Left ventricle myocardium inferior (tissue), 1 donor: ENCODE data around the gene PFDN1. TPM values are rescaled to one million over a fixed set of nuclear protein-coding genes. Genes with fewer than 3 reads are reported as not detected.

Experiments
- DNase-seq: peaks from one replicate; pipeline ENCODE4 v3.0.0-alpha.2; 2020
- H3K27ac ChIP-seq: fragments of 200-600 bp; replicated peaks from 2 replicates; pipeline ENCODE4 v1.8.0; 2021
- H3K27me3 ChIP-seq: fragments of 200-600 bp; 2 replicates; pipeline ENCODE4 v1.8.0; 2021; ENCODE audit warnings: low read depth
- H3K36me3 ChIP-seq: fragments of 200-600 bp; 2 replicates; pipeline ENCODE4 v1.8.0; 2021
- H3K4me1 ChIP-seq: fragments of 200-600 bp; 2 replicates; pipeline ENCODE4 v1.8.0; 2021
- H3K4me3 ChIP-seq: fragments of 200-600 bp; 2 replicates; pipeline ENCODE4 v1.8.0; 2021; ENCODE audit warnings: mild to moderate bottlenecking, moderate library complexity
- H3K9me3 ChIP-seq: fragments of 200-600 bp; replicated peaks from 2 replicates; pipeline ENCODE4 v1.8.0; 2021
- CTCF ChIP-seq: fragments of 200-600 bp; IDR thresholded peaks from 2 replicates; pipeline ENCODE4 v1.8.0; 2021; ENCODE audit warnings: antibody characterized with exemption, mild to moderate bottlenecking, borderline replicate concordance
- intact Hi-C: fragments of 100-400 bp; cut with micrococcal nuclease; formaldehyde crosslinking; loops from one replicate; pipeline ENCODE4 v1.11.0; 2022
- total RNA-seq: library from RNA; stranded (reverse); fragmentation: NEBNext Ultra II Directional; extraction: Animal tissue kit (Norgen Biotek cat#: 25700); gene quantifications from one replicate; pipeline ENCODE4 v1.2.1, GENCODE V29; 2021
- donor health status: DM: no; HTN: yes; CAD: no; lungs with severe emphysema.

The PFDN1 gene
- total RNA-seq, 1 donor from 2014 or later, result 68.7 TPM

- TF ChIP-seq CTCF, result no peak
- Histone ChIP-seq H3K4me1 (peaks cover 95% of the 10 kb centered on the region), H3K4me3 (no peak overlapping the region), H3K27ac (peak overlapping the region; percentile 92), H3K9me3 (no peaks in the 10 kb centered on the region), H3K36me3 (peaks cover 24% of the 10 kb centered on the region), H3K27me3 (no peaks in the 10 kb centered on the region)
- intact Hi-C loops, result no loop called here
- no peak for DNase-seq
These were observed 57.0 kb downstream of the PFDN1 start for GRCh38 chr5:140245926-140246325.

GRCh38 chr5:140245341-140245740 lies 57.6 kb downstream of the PFDN1 start:
- Histone ChIP-seq H3K36me3 (peaks cover 24% of the 10 kb centered on the region), H3K4me1 (peaks cover 95% of the 10 kb centered on the region), H3K9me3 (no peaks in the 10 kb centered on the region), H3K27me3 (no peaks in the 10 kb centered on the region), H3K27ac (peak overlapping the region; percentile 92), H3K4me3 (no peak overlapping the region)
- intact Hi-C loops, result no loop called here
- no peak for TF ChIP-seq CTCF
- DNase-seq, result no peak

- H3K27ac ChIP-seq, result peak overlapping the region; percentile 92
- intact Hi-C loops, result loop anchor here (5.0 kb wide), 1 partner anchor 108 kb away; no protein-coding TSS in a partner anchor
- peak; percentile 91 for DNase-seq
- no peaks in the 10 kb centered on the region for H3K27me3 ChIP-seq
- H3K4me3 ChIP-seq, result peak overlapping the region; percentile 12
- TF ChIP-seq CTCF, result peak; percentile 93
- no peaks in the 10 kb centered on the region for H3K9me3 ChIP-seq
- peaks cover 95% of the 10 kb centered on the region for H3K4me1 ChIP-seq
- H3K36me3 ChIP-seq, result peaks cover 19% of the 10 kb centered on the region
These were observed 58.3 kb downstream of the PFDN1 start for GRCh38 chr5:140244525-140245025.

- H3K36me3 ChIP-seq, result peaks cover 12% of the 10 kb centered on the region
- TF ChIP-seq CTCF, result no peak
- peak overlapping the region; percentile 92 for H3K27ac ChIP-seq
- intact Hi-C loops, result loop anchor here (5.0 kb wide), 1 partner anchor 109 kb away; no protein-coding TSS in a partner anchor
- DNase-seq, result no peak
- no peaks in the 10 kb centered on the region for H3K27me3 ChIP-seq
- peaks cover 89% of the 10 kb centered on the region for H3K4me1 ChIP-seq
- no peak overlapping the region for H3K4me3 ChIP-seq
- no peaks in the 10 kb centered on the region for H3K9me3 ChIP-seq
These were observed 59.1 kb downstream of the PFDN1 start for GRCh38 chr5:140243706-140244250.

GRCh38 chr5:140242890-140243585 lies 59.9 kb downstream of the PFDN1 start:
- Histone ChIP-seq H3K4me1 (peaks cover 84% of the 10 kb centered on the region), H3K27me3 (no peaks in the 10 kb centered on the region), H3K36me3 (peaks cover 12% of the 10 kb centered on the region), H3K9me3 (no peaks in the 10 kb centered on the region), H3K4me3 (no peak overlapping the region), H3K27ac (peak overlapping the region; percentile 92)
- intact Hi-C loops, result loop anchor here (5.0 kb wide), 1 partner anchor 109 kb away; no protein-coding TSS in a partner anchor
- TF ChIP-seq CTCF, result no peak
- peak; percentile 38 for DNase-seq
